NB4 (cell line): ENCODE data around the gene ZNF483.

ENCODE experiments used
- MYC ChIP-seq: IDR thresholded peaks from 2 replicates; pipeline ENCODE4 v1.6.1; 2011; ENCODE audit warnings: low read depth, low read length
- POLR2A ChIP-seq: IDR thresholded peaks from 2 replicates; pipeline ENCODE4 v1.6.1; 2011; ENCODE audit warnings: mild to moderate bottlenecking; ENCODE audit not compliant: insufficient read length; ENCODE audit errors: extremely low read depth
- TF ChIP-seq, protein P1 (sequence below): IDR thresholded peaks from one replicate; pipeline ENCODE4 v1.5.1; 2012; ENCODE audit warnings: low read depth, low read length

DNA sequence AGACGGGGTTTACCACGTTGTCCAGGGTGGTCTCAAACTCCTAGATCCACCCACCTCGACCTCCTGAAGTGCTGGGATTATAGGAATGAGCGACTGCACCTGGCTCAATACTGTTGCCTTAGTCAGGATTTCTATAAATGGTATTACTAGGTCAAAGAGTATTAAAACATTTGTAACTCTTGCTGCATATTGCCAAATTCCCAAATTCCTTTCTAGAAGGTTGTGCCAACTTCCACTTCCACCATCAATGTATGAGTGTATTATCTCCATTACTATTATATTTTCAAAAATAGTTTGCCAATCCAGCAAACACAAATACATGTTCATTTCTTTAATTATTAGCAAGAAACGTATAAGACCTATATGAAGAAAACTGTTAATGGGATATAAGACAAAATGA, 63.9 kb downstream of the ZNF483 start:
- TF ChIP-seq, protein P1, sequence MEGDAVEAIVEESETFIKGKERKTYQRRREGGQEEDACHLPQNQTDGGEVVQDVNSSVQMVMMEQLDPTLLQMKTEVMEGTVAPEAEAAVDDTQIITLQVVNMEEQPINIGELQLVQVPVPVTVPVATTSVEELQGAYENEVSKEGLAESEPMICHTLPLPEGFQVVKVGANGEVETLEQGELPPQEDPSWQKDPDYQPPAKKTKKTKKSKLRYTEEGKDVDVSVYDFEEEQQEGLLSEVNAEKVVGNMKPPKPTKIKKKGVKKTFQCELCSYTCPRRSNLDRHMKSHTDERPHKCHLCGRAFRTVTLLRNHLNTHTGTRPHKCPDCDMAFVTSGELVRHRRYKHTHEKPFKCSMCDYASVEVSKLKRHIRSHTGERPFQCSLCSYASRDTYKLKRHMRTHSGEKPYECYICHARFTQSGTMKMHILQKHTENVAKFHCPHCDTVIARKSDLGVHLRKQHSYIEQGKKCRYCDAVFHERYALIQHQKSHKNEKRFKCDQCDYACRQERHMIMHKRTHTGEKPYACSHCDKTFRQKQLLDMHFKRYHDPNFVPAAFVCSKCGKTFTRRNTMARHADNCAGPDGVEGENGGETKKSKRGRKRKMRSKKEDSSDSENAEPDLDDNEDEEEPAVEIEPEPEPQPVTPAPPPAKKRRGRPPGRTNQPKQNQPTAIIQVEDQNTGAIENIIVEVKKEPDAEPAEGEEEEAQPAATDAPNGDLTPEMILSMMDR: no peak
- TF ChIP-seq POLR2A (no peak), MYC (no peak)
